GM18873 (cell line): Measurements from ENCODE around the gene TP53.

Experiments
- ATAC-seq: cut with Tn5 transposase; IDR thresholded peaks from one replicate; pipeline ENCODE4 v1.9.1; 2021; ENCODE audit warnings: mild to moderate bottlenecking, moderate library complexity, moderate number of reproducible peaks; ENCODE audit not compliant: unreplicated experiment, low FRiP score

TP53 gene

GRCh38 chr17:7687072-7687907 lies at the start of gene TP53:
Gene TP53, minus strand, starts transcription at chr17:7687490. Its CDS starts 10,896 bp downstream, at chr17:7676594.
- no peak for ATAC-seq

GRCh38 chr17:7732981-7733539 lies 45.8 kb upstream of the TP53 start:
- no peak for ATAC-seq

- no peak for ATAC-seq
These were observed 42.5 kb upstream of the TP53 start for GRCh38 chr17:7729816-7730215.

GRCh38 chr17:7727886-7728285 lies 40.6 kb upstream of the TP53 start:
- no peak for ATAC-seq

- ATAC-seq = no peak
These were observed 34.3 kb upstream of the TP53 start for GRCh38 chr17:7721612-7722011.

GRCh38 chr17:7720125-7720524 lies 32.8 kb upstream of the TP53 start:
- ATAC-seq = no peak

- no peak for ATAC-seq
These were observed 32.4 kb upstream of the TP53 start for GRCh38 chr17:7719661-7720060.

GRCh38 chr17:7717756-7718350 lies 30.6 kb upstream of the TP53 start:
- no peak for ATAC-seq

- no peak for ATAC-seq
These were observed 29.8 kb upstream of the TP53 start, which contains the start of gene DNAH2 for GRCh38 chr17:7716901-7717755. Gene DNAH2, plus strand, starts transcription at chr17:7717744. Its CDS starts 1,991 bp downstream, at chr17:7719735.

- no peak for ATAC-seq
These were observed 28.9 kb upstream of the TP53 start for GRCh38 chr17:7715936-7716886.

- ATAC-seq = no peak
These were observed 27.7 kb upstream of the TP53 start for GRCh38 chr17:7714721-7715594.

GRCh38 chr17:7713782-7714181 lies 26.5 kb upstream of the TP53 start:
- ATAC-seq = no peak

GRCh38 chr17:7712111-7712771 lies 25.0 kb upstream of the TP53 start:
- no peak for ATAC-seq

GRCh38 chr17:7711051-7711755 lies 23.9 kb upstream of the TP53 start:
- no peak for ATAC-seq

- ATAC-seq = no peak
These were observed 23.0 kb upstream of the TP53 start for GRCh38 chr17:7710301-7710700.

- ATAC-seq = no peak
These were observed 21.7 kb upstream of the TP53 start for GRCh38 chr17:7709031-7709430.
